ENCODE measurements around the gene RAB26.
"Not testable (repeated sequence)": the region's sequence is repeated elsewhere in the genome, so short reads cannot be mapped to it uniquely, and the experiment has no call there.

Gene RAB26

DNA sequence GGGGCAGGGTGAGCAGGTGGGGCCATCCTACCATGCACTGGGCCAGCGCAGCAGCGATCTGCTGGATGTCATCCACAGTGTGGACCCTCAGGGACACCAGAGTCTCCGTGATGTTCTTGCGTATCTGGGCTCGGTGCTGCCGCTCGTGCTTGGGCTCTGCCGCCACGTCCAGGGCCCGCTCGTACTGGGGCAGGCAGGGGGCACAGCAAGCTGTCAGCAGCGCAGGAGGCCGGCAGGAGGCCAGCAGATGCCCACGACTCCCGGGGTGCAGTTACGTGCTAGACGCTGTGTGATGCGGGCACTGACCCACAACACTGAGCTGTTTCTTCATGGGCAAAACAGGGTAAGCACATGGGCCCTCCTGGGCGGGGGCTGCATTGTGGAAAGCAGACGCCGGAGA is 43.1 kb upstream of the RAB26 start:
- not testable (repeated sequence) for H3K14ac ChIP-seq (ENCODE audit: low read length); H2BK120ac ChIP-seq (ENCODE audit: insufficient read depth, low read length, poor library complexity); H2BK5ac ChIP-seq (ENCODE audit: low read depth, low read length, poor library complexity); H3K9ac ChIP-seq (ENCODE audit: low read length); H2BK12ac ChIP-seq (ENCODE audit: low read length); H3K79me2 ChIP-seq (ENCODE audit: control insufficient read depth, insufficient read depth, low read length, poor library complexity); H2AFZ ChIP-seq (ENCODE audit: insufficient read depth, low read length, poor library complexity); H2AK5ac ChIP-seq (ENCODE audit: low read length); H4K8ac ChIP-seq (ENCODE audit: low read depth, low read length); H4K12ac ChIP-seq (ENCODE audit: low read depth, low read length); H3K4me3 ChIP-seq (ENCODE audit: low read depth, low read length); H3K18ac ChIP-seq (ENCODE audit: low read length); H4K91ac ChIP-seq (ENCODE audit: low read depth, low read length); H3K4ac ChIP-seq (ENCODE audit: low read depth, low read length); H3K23ac ChIP-seq (ENCODE audit: low read length); H3K4me1 ChIP-seq (ENCODE audit: control insufficient read depth in 1 of 2, insufficient read depth in 2 of 2, low read length in 2 of 2); DNase-seq; H3K4me2 ChIP-seq (ENCODE audit: low read length); H3K9me3 ChIP-seq (ENCODE audit: insufficient read depth, low read depth, low read length); H3K27me3 ChIP-seq (ENCODE audit: insufficient read depth, low read length); H3K79me1 ChIP-seq (ENCODE audit: low read length); H3K27ac ChIP-seq (ENCODE audit: low read depth, low read length)
- WGBS (ENCODE audit: extremely low coverage, insufficient coverage, insufficient read length): no CpG with 5 or more reads among the region's 21 CpGs
- H3K36me3 ChIP-seq (ENCODE audit: control insufficient read depth in 1 of 2, insufficient read depth in 2 of 2, low read length in 2 of 2): peaks cover 51 to 53% of the 10 kb centered on the region in 2 experiments

DNA sequence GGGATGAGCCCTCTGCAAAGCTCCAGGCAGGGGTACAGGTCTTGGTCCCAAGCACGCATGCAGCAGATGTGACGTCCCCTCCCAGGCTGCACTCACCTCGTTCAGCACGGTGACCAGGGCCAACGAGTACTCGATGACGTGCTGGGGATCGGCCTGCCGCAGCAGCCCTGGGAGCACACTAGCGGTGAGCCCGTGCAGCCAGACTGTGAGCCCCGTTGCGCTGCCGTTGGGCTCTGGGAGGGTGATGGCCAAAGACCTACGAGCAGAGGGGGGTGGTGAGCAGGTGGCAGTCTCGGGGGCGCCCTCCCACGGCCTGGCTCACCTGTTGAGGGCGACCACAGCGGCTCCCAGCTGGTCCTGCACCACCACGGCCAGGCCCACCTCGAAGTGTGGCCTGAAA is 42.7 kb upstream of the RAB26 start:
- DNase-seq; H4K12ac ChIP-seq (ENCODE audit: low read depth, low read length); H3K79me1 ChIP-seq (ENCODE audit: low read length); H3K14ac ChIP-seq (ENCODE audit: low read length); H3K4ac ChIP-seq (ENCODE audit: low read depth, low read length); H3K4me2 ChIP-seq (ENCODE audit: low read length); H2BK5ac ChIP-seq (ENCODE audit: low read depth, low read length, poor library complexity); H2BK12ac ChIP-seq (ENCODE audit: low read length); H3K27me3 ChIP-seq (ENCODE audit: insufficient read depth, low read length); H2AK5ac ChIP-seq (ENCODE audit: low read length); H3K23ac ChIP-seq (ENCODE audit: low read length); H2AFZ ChIP-seq (ENCODE audit: insufficient read depth, low read length, poor library complexity); H3K27ac ChIP-seq (ENCODE audit: low read depth, low read length); H3K18ac ChIP-seq (ENCODE audit: low read length); H3K79me2 ChIP-seq (ENCODE audit: control insufficient read depth, insufficient read depth, low read length, poor library complexity); H4K91ac ChIP-seq (ENCODE audit: low read depth, low read length); H3K9me3 ChIP-seq (ENCODE audit: insufficient read depth, low read depth, low read length); H3K4me1 ChIP-seq (ENCODE audit: control insufficient read depth in 1 of 2, insufficient read depth in 2 of 2, low read length in 2 of 2); H2BK120ac ChIP-seq (ENCODE audit: insufficient read depth, low read length, poor library complexity); H3K9ac ChIP-seq (ENCODE audit: low read length); H4K8ac ChIP-seq (ENCODE audit: low read depth, low read length): not testable (repeated sequence)
- WGBS (ENCODE audit: extremely low coverage, insufficient coverage, insufficient read length): no CpG with 5 or more reads among the region's 22 CpGs
- peak overlapping the region; percentile 43 for H3K4me3 ChIP-seq (ENCODE audit: low read depth, low read length)
- peaks cover 51 to 53% of the 10 kb centered on the region in 2 experiments for H3K36me3 ChIP-seq (ENCODE audit: control insufficient read depth in 1 of 2, insufficient read depth in 2 of 2, low read length in 2 of 2)

DNA sequence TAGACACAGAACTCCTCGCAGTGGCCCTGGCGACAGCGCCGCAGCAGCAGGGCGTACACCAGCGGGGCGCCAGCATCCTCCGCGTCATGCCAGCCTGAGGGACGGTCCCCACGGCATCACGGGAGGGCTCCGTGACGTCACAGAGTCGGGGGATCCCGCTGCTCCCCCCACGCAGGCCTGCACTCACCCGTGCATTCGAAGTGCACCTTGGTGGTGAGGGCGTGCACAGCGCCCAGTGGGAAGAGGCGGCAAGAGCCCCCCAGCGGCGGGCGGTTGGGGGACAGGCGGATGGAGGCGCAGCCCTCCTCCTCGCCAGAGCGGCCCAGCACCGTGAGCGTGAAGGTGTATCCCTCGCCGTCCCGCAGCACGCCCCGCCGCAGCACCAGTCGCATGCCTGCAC is 42.2 kb upstream of the RAB26 start:
- H2BK120ac ChIP-seq (ENCODE audit: insufficient read depth, low read length, poor library complexity); H3K27me3 ChIP-seq (ENCODE audit: insufficient read depth, low read length); H3K4ac ChIP-seq (ENCODE audit: low read depth, low read length); H4K91ac ChIP-seq (ENCODE audit: low read depth, low read length); H3K4me3 ChIP-seq (ENCODE audit: low read depth, low read length); H3K79me1 ChIP-seq (ENCODE audit: low read length); H3K14ac ChIP-seq (ENCODE audit: low read length); H2BK12ac ChIP-seq (ENCODE audit: low read length); H3K9me3 ChIP-seq (ENCODE audit: insufficient read depth, low read depth, low read length); H4K8ac ChIP-seq (ENCODE audit: low read depth, low read length); H2AFZ ChIP-seq (ENCODE audit: insufficient read depth, low read length, poor library complexity); H3K4me1 ChIP-seq (ENCODE audit: control insufficient read depth in 1 of 2, insufficient read depth in 2 of 2, low read length in 2 of 2); H4K12ac ChIP-seq (ENCODE audit: low read depth, low read length); H3K18ac ChIP-seq (ENCODE audit: low read length); H3K79me2 ChIP-seq (ENCODE audit: control insufficient read depth, insufficient read depth, low read length, poor library complexity); H2BK5ac ChIP-seq (ENCODE audit: low read depth, low read length, poor library complexity); H3K4me2 ChIP-seq (ENCODE audit: low read length); H3K27ac ChIP-seq (ENCODE audit: low read depth, low read length); H2AK5ac ChIP-seq (ENCODE audit: low read length); H3K9ac ChIP-seq (ENCODE audit: low read length); DNase-seq; H3K23ac ChIP-seq (ENCODE audit: low read length): not testable (repeated sequence)
- H3K36me3 ChIP-seq (ENCODE audit: control insufficient read depth in 1 of 2, insufficient read depth in 2 of 2, low read length in 2 of 2): peaks cover 56 to 58% of the 10 kb centered on the region in 2 experiments
- WGBS (ENCODE audit: extremely low coverage, insufficient coverage, insufficient read length): no CpG with 5 or more reads among the region's 38 CpGs

DNA sequence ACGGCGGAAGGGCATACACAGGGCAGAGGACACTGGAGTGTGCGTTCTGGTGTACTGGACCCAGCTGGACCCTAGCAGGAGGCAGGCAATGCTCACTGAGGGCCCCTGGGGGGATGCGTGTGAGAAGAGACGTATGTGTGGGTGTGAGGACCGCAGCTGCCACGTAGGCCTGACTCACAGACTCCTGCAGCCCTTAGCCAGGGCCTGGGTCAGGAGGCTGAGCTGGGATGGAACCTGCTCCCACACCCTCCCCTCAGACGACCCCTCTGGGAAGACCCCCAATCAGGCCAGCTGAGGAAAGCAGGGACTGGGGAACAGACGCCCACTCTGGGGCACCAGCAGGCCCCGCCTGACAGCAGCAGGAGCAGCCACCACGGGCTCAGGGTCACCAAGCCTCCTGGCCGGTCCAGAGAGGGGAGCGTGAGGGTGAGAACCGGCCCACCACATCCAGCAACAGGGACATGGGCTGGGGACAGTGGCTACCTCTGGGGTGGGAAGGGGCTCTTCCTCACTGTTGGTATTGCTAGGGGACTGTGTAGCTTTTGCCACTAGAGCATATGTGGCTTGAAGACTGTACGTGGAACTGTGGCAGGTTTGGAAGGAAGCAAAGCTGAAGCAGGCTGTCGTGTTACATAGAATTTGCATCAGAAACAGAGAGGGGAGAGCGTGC is 41.2 kb upstream of the RAB26 start:
- H3K4me3 ChIP-seq (ENCODE audit: low read depth, low read length); H2AK5ac ChIP-seq (ENCODE audit: low read length); H3K9ac ChIP-seq (ENCODE audit: low read length); H4K91ac ChIP-seq (ENCODE audit: low read depth, low read length); H3K23ac ChIP-seq (ENCODE audit: low read length); H4K12ac ChIP-seq (ENCODE audit: low read depth, low read length); H3K4me1 ChIP-seq (ENCODE audit: control insufficient read depth in 1 of 2, insufficient read depth in 2 of 2, low read length in 2 of 2); H2BK120ac ChIP-seq (ENCODE audit: insufficient read depth, low read length, poor library complexity); H3K27ac ChIP-seq (ENCODE audit: low read depth, low read length); H3K9me3 ChIP-seq (ENCODE audit: insufficient read depth, low read depth, low read length); H3K27me3 ChIP-seq (ENCODE audit: insufficient read depth, low read length); H3K4me2 ChIP-seq (ENCODE audit: low read length); H4K8ac ChIP-seq (ENCODE audit: low read depth, low read length); H3K14ac ChIP-seq (ENCODE audit: low read length); H2AFZ ChIP-seq (ENCODE audit: insufficient read depth, low read length, poor library complexity); H3K4ac ChIP-seq (ENCODE audit: low read depth, low read length); H2BK12ac ChIP-seq (ENCODE audit: low read length); H3K18ac ChIP-seq (ENCODE audit: low read length); DNase-seq; H2BK5ac ChIP-seq (ENCODE audit: low read depth, low read length, poor library complexity); H3K79me1 ChIP-seq (ENCODE audit: low read length); H3K79me2 ChIP-seq (ENCODE audit: control insufficient read depth, insufficient read depth, low read length, poor library complexity): not testable (repeated sequence)
- no CpG with 5 or more reads among the region's 17 CpGs for WGBS (ENCODE audit: extremely low coverage, insufficient coverage, insufficient read length)
- H3K36me3 ChIP-seq (ENCODE audit: control insufficient read depth in 1 of 2, insufficient read depth in 2 of 2, low read length in 2 of 2): peaks cover 60 to 65% of the 10 kb centered on the region in 2 experiments

Data from trophoblast cell (in vitro differentiated cells and primary cell).